Breast epithelium (tissue), 4 donors: Measurements from ENCODE around the gene VAV3. TPM values are rescaled to one million over a fixed set of nuclear protein-coding genes. Genes with fewer than 3 reads are reported as not detected.

ENCODE experiments used
- DNase-seq, 2 donors: peaks; one replicate each; pipeline ENCODE4 v3.0.0-alpha.2; 2019; ENCODE audit warnings: low spot score in 2 of 2
- H3K27ac ChIP-seq, 2 donors: fragments of 200-600 bp; sonication (generic) in 1 of 2; one replicate each; pipeline ENCODE4 v1.5.1; 2016 to 2019; ENCODE audit warnings: mild to moderate bottlenecking in 1 of 2
- H3K27me3 ChIP-seq, 2 donors: fragments of 200-600 bp; sonication (generic) in 1 of 2; one replicate each; pipeline versions ENCODE4 v1.5.1 to v1.6.0; 2017 to 2019; ENCODE audit warnings: control low read depth in 1 of 2, mild to moderate bottlenecking in 1 of 2
- H3K36me3 ChIP-seq: fragments of 200-600 bp; one replicate; pipeline ENCODE4 v1.5.1; 2019
- H3K4me1 ChIP-seq, 2 donors: fragments of 200-600 bp; sonication (generic); one replicate each; pipeline ENCODE4 v1.5.1; 2016 to 2019; ENCODE audit warnings: control low read depth in 1 of 2
- H3K4me3 ChIP-seq, 3 donors: fragments of 200-600 bp; sonication (generic); 1 replicate in 2 of 3; 2 replicates in 1 of 3; pipeline ENCODE4 v1.5.1; 2016 to 2019; ENCODE audit warnings: mild to moderate bottlenecking in 3 of 3, moderate library complexity in 2 of 3
- H3K9me3 ChIP-seq, 2 donors: fragments of 200-600 bp; sonication (generic) in 1 of 2; one replicate each; pipeline ENCODE4 v1.5.1; 2016 to 2019; ENCODE audit warnings: control low read depth in 1 of 2
- POLR2A ChIP-seq: fragments of 450-650 bp; IDR thresholded peaks from one replicate; pipeline ENCODE4 v1.6.1; 2016; ENCODE audit warnings: antibody characterized with exemption, mild to moderate bottlenecking, moderate library complexity
- POLR2AphosphoS5 ChIP-seq, 3 donors: sonication (generic); formaldehyde crosslinking; IDR thresholded peaks; one replicate each; pipeline ENCODE4 v1.6.1; 2017; ENCODE audit warnings: antibody characterized with exemption in 3 of 3
- intact Hi-C: fragments of 100-400 bp; cut with DNase I; formaldehyde crosslinking; loops from one replicate; pipeline ENCODE4 v1.15.1; 2023; ENCODE audit warnings: low total_unique reads
- total RNA-seq, 3 donors: library from RNA; depleted of rRNA; stranded (reverse); fragments of >200 nt; gene quantifications; one replicate each; pipeline ENCODE4 v1.1.0, GENCODE V29; 2016
- TF ChIP-seq, protein P1 (sequence below), 3 donors: fragments of 450-650 bp; IDR thresholded peaks; one replicate each; pipeline ENCODE4 v1.5.1; 2016 to 2017; ENCODE audit warnings: antibody characterized with exemption in 3 of 3, mild to moderate bottlenecking in 3 of 3, moderate library complexity in 3 of 3

Gene VAV3
- total RNA-seq, 3 donors from 2014 or later, result 8.0 to 153 (median 113) TPM

DNA sequence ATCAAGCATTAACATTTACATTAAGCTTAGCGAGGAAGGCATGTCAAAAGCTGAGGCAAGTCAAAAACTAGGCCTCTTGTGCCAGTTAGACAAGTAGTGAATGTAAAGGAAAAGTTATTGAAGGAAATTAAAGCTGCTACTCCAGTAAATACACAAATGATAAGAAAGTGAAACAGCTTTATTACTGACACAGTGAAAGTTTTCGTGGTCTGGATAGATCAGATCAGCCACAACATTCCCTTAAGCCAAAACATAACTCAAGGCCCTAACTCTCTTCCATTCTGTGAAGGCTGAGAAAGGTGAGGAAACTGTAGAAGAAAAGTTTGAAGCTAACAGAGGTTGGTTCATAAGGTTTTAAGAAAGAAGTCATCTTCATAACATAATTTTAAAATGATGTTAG is 131.9 kb downstream of the VAV3 start:
- Histone ChIP-seq H3K27ac (no peak overlapping the region), H3K36me3 (no peaks in the 10 kb centered on the region), H3K9me3 (no peaks in the 10 kb centered on the region), H3K4me3 (no peak overlapping the region), H3K27me3 (no peaks in the 10 kb centered on the region), H3K4me1 (no peaks in the 10 kb centered on the region)
- no peak for DNase-seq
- intact Hi-C loops, result no loop called here
- no peak for TF ChIP-seq POLR2A
- TF ChIP-seq POLR2AphosphoS5 (IDR thresholded peaks at IDR 0.05), result no peak
- TF ChIP-seq, protein P1, sequence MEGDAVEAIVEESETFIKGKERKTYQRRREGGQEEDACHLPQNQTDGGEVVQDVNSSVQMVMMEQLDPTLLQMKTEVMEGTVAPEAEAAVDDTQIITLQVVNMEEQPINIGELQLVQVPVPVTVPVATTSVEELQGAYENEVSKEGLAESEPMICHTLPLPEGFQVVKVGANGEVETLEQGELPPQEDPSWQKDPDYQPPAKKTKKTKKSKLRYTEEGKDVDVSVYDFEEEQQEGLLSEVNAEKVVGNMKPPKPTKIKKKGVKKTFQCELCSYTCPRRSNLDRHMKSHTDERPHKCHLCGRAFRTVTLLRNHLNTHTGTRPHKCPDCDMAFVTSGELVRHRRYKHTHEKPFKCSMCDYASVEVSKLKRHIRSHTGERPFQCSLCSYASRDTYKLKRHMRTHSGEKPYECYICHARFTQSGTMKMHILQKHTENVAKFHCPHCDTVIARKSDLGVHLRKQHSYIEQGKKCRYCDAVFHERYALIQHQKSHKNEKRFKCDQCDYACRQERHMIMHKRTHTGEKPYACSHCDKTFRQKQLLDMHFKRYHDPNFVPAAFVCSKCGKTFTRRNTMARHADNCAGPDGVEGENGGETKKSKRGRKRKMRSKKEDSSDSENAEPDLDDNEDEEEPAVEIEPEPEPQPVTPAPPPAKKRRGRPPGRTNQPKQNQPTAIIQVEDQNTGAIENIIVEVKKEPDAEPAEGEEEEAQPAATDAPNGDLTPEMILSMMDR (IDR thresholded peaks at IDR 0.05), result no peak

DNA sequence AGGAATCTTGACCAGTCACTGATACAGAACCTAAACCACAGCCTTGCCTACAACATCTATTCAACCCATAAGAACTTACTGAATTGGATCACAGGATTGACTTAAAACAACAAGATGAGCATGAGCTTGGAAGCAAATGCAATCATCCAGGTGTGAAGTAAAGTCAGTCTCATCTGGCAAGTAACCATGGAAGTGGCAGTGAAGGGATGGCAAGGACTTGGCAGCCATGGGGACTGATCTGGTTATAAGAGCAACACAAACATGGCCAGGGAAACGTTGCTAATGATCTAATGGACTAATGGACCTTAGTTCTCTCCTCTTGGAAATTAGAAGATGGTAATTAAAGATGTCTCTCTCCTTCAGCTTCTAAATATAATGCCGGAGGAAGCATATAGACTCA is 133.1 kb downstream of the VAV3 start:
- DNase-seq, result no peak

DNA sequence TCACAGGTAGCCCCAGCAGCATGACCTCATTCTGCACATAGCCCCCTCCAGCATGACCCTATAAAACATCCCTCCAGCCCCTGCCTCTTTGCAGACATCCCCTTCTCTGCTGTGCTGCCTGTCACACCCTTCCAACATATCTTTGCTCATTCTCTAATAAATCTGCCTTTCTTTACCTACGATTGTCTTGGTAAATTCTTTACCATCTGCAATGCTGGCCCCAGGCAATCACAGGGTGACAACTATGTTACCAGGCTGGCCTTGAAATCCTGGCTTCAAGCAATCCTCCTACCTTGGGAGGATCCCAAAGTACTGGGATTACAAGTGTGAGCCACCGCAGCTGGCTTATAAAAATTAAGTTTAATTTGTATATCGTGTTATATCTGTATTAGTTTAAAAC is 134.5 kb downstream of the VAV3 start:
- TF ChIP-seq, protein P1 (IDR thresholded peaks at IDR 0.05), result no peak
- TF ChIP-seq POLR2A (no peak), POLR2AphosphoS5 (IDR thresholded peaks at IDR 0.05) (no peak)
- no peak for DNase-seq

More for the DNA sequence above, 133.1 kb downstream of the VAV3 start:
- Histone ChIP-seq H3K27me3 (no peaks in the 10 kb centered on the region), H3K9me3 (no peaks in the 10 kb centered on the region), H3K36me3 (no peaks in the 10 kb centered on the region), H3K4me3 (no peak overlapping the region), H3K4me1 (no peaks in the 10 kb centered on the region), H3K27ac (no peak overlapping the region)
- TF ChIP-seq POLR2A (no peak), POLR2AphosphoS5 (IDR thresholded peaks at IDR 0.05) (no peak)
- TF ChIP-seq, protein P1 (IDR thresholded peaks at IDR 0.05), result no peak
- intact Hi-C loops, result no loop called here

DNA sequence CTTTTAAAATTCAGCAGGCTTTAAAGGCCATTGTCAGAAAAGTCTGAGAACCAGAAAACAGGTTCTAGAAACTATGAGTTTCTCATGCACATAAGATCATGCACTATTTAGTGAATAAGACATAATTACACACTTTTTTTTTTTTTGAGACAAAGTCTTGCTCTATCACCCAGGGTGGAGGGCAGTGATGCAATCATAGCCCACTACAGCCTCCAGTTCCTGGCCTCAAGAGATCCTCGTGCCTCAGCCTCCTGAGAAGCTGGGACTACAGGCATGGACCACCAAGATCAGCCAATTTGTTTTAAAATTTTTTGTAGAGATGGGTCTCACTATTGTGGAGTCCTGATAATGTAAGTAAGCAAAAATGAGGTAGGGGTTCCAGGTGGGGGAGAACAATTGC is 134.9 kb downstream of the VAV3 start:
- H3K9me3 ChIP-seq, result no peaks in the 10 kb centered on the region
- DNase-seq, result no peak
- intact Hi-C loops, result no loop called here
- H3K36me3 ChIP-seq, result no peaks in the 10 kb centered on the region
- no peak overlapping the region for H3K4me3 ChIP-seq
- no peak overlapping the region for H3K27ac ChIP-seq
- H3K4me1 ChIP-seq, result no peaks in the 10 kb centered on the region
- H3K27me3 ChIP-seq, result no peaks in the 10 kb centered on the region
- TF ChIP-seq POLR2A (no peak), POLR2AphosphoS5 (IDR thresholded peaks at IDR 0.05) (no peak)
- TF ChIP-seq, protein P1 (IDR thresholded peaks at IDR 0.05), result no peak

More for the DNA sequence above, 134.5 kb downstream of the VAV3 start:
- H3K27ac ChIP-seq, result no peak overlapping the region
- no peaks in the 10 kb centered on the region for H3K27me3 ChIP-seq
- no peaks in the 10 kb centered on the region for H3K9me3 ChIP-seq
- no peaks in the 10 kb centered on the region for H3K4me1 ChIP-seq
- H3K36me3 ChIP-seq, result no peaks in the 10 kb centered on the region
- intact Hi-C loops, result no loop called here
- H3K4me3 ChIP-seq, result no peak overlapping the region

DNA sequence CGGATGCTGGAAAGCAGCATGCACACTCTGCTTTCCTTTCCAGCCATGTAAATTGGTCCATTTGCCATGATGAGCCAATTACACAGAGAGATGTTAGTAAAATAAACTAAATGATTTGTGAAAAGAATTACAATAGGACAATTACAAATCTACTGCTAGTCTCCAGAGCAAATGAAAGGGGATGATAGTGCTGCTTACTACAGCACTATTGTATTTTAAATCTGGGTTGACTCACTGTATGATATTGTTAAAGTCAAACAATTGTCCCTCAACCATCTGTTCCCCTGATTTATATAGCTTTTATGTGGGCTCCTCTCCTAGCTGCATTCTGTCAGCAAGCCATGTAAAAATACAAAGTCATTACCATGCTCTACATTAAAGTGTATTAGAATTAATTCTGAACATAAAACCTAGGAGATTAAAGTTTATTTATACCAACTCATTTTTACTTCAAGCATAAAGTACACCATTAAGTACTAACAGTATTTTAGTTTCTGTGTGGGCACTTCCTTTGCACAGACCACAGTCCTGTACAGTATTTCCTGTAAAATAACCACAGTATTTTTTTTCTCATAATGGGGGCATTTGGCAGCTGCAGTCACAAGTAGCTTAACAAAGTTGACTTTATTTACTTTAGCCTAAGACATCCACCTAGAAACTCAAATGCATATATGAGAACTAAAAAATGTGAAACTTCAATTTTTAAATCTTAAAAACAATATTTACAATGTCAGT is 135.8 kb downstream of the VAV3 start:
- H3K27me3 ChIP-seq, result no peaks in the 10 kb centered on the region
- no peaks in the 10 kb centered on the region for H3K9me3 ChIP-seq
- H3K4me1 ChIP-seq, result no peaks in the 10 kb centered on the region
- no peak for DNase-seq
- no peak overlapping the region for H3K27ac ChIP-seq
- intact Hi-C loops, result no loop called here
- H3K36me3 ChIP-seq, result no peaks in the 10 kb centered on the region
- TF ChIP-seq POLR2A (no peak), POLR2AphosphoS5 (IDR thresholded peaks at IDR 0.05) (no peak)
- TF ChIP-seq, protein P1 (IDR thresholded peaks at IDR 0.05), result no peak
- no peak overlapping the region for H3K4me3 ChIP-seq
